Transverse colon (tissue), 4 donors: ENCODE results near the gene IDUA.
"Not testable (repeated sequence)": the region's sequence is repeated elsewhere in the genome, so short reads cannot be mapped to it uniquely, and the experiment has no call there.

Experiments used
- CTCF ChIP-seq, 5 experiments: fragments of 200-600 bp in 3 of 5; fragments of 450-650 bp in 2 of 5; sonication (generic) in 3 of 5; IDR thresholded peaks; 1 replicate in 2 of 5; 2 replicates in 3 of 5; pipeline ENCODE4 v1.5.1; 2016 to 2017; ENCODE audit warnings: antibody characterized with exemption in 5 of 5, inconsistent platforms in 3 of 5, mild to moderate bottlenecking in 2 of 5, moderate library complexity in 1 of 5
- EP300 ChIP-seq: sonication (generic); formaldehyde crosslinking; IDR thresholded peaks from one replicate; pipeline ENCODE4 v1.6.1; 2017; ENCODE audit warnings: antibody characterized with exemption, low read depth
- POLR2A ChIP-seq: fragments of 450-650 bp; IDR thresholded peaks from one replicate; pipeline ENCODE4 v1.6.1; 2016; ENCODE audit warnings: antibody characterized with exemption, mild to moderate bottlenecking, moderate library complexity
- POLR2AphosphoS5 ChIP-seq, 3 donors: sonication (generic); formaldehyde crosslinking; IDR thresholded peaks; one replicate each; pipeline ENCODE4 v1.6.1; 2016; ENCODE audit warnings: antibody characterized with exemption in 3 of 3

- not testable (repeated sequence) for TF ChIP-seq POLR2AphosphoS5 (IDR thresholded peaks at IDR 0.05); CTCF (IDR thresholded peaks at IDR 0.05); POLR2A; EP300
Observed at GRCh38 chr4:976016-976415, 10.8 kb upstream of the IDUA start.
